Measurements from ENCODE around the gene GABBR2.
"Not testable (repeated sequence)": the region's sequence is repeated elsewhere in the genome, so short reads cannot be mapped to it uniquely, and the experiment has no call there.

GABBR2 gene

DNA sequence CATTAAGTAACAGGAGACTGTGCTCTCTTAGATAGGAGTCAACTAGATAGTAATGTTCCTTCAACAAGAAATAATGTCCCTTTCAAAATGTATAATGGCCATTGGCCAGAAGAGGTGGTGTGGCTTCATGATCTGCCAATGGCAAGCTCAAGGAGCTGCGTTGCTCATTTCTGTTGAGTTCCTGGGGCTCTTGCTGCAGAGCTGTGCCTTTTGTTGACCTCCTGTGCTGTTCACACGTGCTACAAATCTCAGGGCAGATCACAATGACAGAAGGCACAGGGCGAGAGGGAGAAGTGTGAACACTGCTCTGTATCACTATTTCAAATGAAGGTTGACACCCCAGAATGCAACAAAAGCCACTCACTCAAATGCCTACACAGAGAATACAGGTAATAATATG is 437.3 kb downstream of the GABBR2 start:
- DNase-seq: no peak

GRCh38 chr9:98270284-98270683 is 438.5 kb downstream of the GABBR2 start:
- not testable (repeated sequence) for DNase-seq

DNA sequence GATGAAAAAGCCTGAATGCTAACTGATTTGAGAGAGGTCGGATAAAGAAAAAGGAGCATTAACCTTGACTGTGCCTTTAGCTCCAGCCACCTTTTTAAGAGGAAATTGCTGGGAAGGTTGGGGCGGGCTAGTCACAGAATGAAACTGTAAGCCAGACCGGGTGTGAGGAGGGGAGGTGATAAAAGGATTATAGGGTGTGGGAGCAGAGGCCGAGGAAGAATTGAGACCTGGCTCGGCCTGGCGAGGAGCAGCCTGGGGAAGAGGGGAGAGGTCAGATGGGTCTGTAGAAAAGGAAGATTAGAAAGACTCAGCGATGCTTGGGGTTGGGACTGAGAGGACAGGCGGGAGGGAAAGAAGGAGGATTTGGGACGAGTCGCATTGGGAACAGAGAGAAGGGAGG is 439.1 kb downstream of the GABBR2 start:
- not testable (repeated sequence) for DNase-seq

- not testable (repeated sequence) for DNase-seq
These were observed 441.2 kb downstream of the GABBR2 start for GRCh38 chr9:98267556-98267955.

GRCh38 chr9:98264516-98264915 is 444.2 kb downstream of the GABBR2 start:
- no peak for DNase-seq

DNA sequence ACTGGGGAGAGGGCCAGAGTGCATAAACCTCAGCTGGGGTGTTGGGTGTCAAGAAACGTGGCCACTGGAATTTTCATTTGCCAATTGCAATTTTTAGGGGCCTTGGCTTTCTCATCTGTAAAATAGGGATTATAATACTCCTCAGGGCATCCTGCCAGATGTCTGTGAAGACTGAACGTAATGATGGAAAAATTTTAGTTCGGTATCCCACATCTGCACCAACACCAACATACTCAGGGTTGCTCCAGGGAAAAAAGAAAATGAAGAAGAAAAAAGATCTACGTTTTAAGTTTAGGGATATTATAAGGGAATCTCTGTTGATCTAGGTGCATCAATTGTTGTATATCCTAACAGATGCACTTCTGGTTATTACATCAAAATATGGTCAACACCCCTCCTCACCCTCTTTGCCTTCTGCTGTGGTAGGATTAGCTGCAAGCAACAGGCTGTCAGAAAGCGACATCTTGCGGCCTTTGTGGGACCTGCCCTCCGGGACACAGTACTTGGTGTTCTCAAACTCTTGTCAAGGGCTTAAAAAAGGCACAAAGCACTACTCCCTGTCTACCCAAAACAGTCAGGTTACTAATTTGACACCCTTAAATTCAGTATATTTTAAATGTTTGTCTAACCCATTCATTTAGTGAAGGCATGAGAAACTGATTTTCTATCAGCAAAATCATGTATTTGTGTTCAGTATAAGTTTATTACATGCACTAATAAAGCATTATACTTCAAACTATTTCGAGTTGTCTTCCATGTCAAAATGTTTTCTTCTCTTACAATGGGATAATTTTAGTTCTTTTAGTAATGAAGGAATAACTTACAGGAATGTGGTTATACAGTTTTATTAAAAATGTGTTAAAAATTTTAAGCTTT is 445.0 kb downstream of the GABBR2 start:
- peak in 1 of 2 experiments; percentile 41 for DNase-seq

GRCh38 chr9:98263080-98263479 is 445.7 kb downstream of the GABBR2 start:
- DNase-seq: no peak

- DNase-seq: no peak
These were observed 446.7 kb downstream of the GABBR2 start for GRCh38 chr9:98262056-98262455.

DNA sequence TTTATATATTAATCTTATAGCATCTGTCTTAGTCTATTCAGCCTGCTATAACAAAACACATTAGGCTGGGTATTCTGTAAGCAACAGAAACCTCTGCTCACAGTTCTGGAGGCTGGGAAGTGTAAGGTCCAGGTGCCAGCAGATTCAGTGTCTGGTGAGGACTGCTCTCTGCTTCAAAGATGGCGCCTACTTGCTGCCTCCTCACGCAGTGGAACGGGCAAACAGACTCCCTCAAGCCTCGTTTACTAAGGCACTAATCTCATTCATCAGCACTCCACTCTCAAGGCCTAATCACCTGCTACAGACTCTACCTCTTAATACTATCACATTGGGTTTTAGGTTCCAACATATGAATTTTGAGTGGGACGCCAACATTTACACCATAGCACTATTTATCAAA is 448.1 kb downstream of the GABBR2 start:
- no peak for DNase-seq

DNA sequence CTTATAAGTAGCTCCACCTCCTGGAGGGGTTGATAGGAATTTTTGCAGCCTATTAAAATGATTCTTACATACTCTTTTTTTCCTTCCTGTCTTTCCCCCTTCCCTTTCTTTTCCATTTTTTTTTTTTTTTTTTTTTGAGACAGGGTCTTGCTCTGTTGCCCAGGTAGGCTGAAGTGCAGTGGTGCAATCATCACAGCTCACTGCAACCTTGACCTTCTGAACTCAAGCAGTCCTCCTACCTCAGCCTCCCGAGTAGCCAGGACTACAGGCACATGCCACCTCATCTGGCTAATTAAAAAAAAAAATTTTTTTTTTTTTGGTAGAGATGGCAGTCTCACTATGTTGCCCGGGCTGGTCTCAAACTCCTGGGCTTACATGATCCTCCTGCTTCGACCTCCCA is 448.9 kb downstream of the GABBR2 start:
- DNase-seq: no peak

GRCh38 chr9:98256756-98257155 is 452.0 kb downstream of the GABBR2 start:
- no peak for DNase-seq

- peak; percentile 50 to 85 for DNase-seq
These were observed 453.0 kb downstream of the GABBR2 start, which contains the start of gene TBC1D2 for GRCh38 chr9:98255578-98256296. Gene TBC1D2, minus strand, starts transcription at chr9:98255649. Its CDS starts 108 bp downstream, at chr9:98255541.

DNA sequence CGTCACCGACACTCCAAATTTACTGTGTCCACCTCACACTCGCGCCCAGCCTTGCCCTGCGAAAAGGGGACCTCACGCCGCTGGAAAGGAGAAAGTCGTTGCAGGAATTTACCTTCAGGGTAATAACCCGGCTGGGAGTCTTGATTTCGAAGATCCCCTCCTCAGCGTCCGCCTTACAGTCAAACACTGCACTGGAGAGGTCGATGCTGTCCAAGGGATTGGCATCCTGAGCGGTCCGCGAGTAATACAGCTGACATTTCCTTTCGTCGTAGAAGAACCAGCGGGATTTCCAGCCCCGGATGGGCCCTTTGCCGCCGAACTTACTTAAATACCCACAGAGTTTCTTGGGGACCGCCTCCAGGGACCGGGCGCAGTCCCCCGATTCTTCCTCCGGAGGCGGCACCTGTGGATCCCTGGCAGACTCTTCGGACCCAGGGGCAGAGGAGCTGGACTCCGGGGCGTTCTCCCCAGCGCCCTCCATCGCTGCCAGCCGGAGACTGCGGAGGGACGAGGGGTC is 453.6 kb downstream of the GABBR2 start:
- DNase-seq: no peak

GRCh38 chr9:98254228-98255060 is 454.3 kb downstream of the GABBR2 start:
- no peak for DNase-seq

- no peak for DNase-seq
These were observed 455.2 kb downstream of the GABBR2 start for GRCh38 chr9:98253565-98253964.

GRCh38 chr9:98251551-98251950 is 457.2 kb downstream of the GABBR2 start:
- DNase-seq: no peak

GRCh38 chr9:98249771-98250170 is 459.0 kb downstream of the GABBR2 start:
- no peak for DNase-seq

GRCh38 chr9:98248737-98249474 is 459.8 kb downstream of the GABBR2 start:
- no peak for DNase-seq

DNA sequence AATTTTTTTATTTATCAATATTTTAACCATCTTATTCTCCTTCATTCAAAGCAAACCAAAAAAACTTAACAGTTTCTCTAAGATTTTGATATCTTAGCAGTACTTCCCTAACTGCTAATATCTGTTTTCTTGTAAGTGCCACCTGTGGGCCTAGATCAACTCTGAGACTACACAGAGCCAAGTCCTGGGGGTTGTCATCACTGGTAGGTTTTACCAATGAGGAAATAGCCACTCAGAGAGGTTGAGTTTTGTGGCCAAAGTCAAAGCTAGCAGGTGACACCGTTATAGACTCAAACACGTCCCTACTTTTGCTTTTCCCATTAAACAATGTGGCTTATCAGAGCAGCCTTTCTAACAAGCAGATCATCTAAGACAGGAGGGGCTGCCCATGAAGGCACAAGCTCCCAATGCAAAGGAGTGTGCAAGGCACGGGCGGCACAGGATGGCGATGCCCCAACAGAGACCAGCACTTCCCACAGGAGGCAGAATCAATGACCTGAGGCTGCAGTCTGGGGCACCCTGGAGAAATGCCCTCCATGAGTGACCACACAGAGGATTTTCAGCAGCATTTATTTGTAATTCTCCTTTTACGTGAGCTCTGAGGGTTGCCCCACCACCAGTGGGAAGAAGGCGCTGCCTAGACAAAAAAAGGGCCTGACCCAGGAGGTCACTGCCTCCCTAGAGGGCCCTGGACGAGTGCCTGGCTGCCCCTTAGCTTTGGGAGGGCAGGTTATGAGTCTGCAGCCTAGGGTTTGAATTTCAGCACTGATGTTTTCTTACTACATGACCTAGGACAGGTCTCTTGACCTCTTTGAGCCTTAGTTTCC is 460.7 kb downstream of the GABBR2 start:
- DNase-seq: no peak

DNA sequence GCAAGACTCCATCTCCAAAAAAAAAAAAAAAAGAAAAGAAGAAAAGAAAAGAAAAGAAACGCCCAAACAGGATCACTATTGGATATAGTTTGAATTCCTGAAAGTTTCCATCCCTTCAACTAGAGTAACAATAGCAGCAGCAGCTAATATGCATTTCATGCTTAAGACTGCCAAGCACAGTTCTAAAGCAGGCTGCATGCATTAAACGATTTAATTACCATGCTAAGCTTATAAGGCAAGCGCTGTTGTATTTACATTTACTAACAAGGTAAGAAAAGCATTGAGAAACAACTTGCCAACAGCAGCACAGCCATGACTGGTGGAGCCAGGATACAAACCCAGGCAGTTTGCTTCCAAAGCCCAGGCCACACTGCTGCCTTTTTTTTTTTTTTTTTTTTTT is 466.3 kb downstream of the GABBR2 start:
- DNase-seq: no peak

All from cerebellar nuclear complex (tissue), 1 donor.